AG09309 (cell line): ENCODE results near the gene NXPH4.

ENCODE experiments used
- DNase-seq: peaks from one replicate; pipeline ENCODE4 v3.0.0-alpha.2; 2010; ENCODE audit warnings: low read depth
- H3K4me3 ChIP-seq: 2 replicates; pipeline ENCODE4 v1.5.1; 2011; ENCODE audit warnings: mild to moderate bottlenecking, low read depth, low read length, moderate library complexity; ENCODE audit not compliant: control insufficient read depth
- TF ChIP-seq, protein P1 (sequence below): IDR thresholded peaks from 2 replicates; pipeline ENCODE4 v1.5.1; 2011; ENCODE audit warnings: mild to moderate bottlenecking, low read depth, low read length, inconsistent platforms; ENCODE audit not compliant: insufficient read depth, control insufficient read depth; ENCODE audit errors: missing control alignments

The NXPH4 gene

DNA sequence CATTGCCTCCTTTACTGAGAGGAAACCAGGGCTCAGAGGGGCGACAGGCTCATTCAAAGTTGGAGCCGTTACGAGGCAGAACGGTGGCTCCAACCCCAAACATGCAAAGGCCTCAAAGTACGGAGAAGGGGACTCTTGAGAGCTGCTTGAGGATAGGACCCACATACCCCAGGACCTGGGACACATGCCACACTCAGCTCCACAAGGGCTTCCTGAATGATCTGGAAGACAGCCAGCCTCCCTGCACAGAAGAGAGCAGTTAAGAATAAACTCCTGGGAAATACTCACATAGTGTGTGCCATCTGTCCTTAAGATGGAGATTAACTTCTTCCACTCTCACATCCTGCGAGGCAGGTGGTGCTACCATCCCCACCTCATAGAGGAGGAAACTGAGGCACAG is 26.6 kb upstream of the NXPH4 start:
- DNase-seq: no peak
- TF ChIP-seq, protein P1, sequence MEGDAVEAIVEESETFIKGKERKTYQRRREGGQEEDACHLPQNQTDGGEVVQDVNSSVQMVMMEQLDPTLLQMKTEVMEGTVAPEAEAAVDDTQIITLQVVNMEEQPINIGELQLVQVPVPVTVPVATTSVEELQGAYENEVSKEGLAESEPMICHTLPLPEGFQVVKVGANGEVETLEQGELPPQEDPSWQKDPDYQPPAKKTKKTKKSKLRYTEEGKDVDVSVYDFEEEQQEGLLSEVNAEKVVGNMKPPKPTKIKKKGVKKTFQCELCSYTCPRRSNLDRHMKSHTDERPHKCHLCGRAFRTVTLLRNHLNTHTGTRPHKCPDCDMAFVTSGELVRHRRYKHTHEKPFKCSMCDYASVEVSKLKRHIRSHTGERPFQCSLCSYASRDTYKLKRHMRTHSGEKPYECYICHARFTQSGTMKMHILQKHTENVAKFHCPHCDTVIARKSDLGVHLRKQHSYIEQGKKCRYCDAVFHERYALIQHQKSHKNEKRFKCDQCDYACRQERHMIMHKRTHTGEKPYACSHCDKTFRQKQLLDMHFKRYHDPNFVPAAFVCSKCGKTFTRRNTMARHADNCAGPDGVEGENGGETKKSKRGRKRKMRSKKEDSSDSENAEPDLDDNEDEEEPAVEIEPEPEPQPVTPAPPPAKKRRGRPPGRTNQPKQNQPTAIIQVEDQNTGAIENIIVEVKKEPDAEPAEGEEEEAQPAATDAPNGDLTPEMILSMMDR: no peak
- no peak overlapping the region for H3K4me3 ChIP-seq

GRCh38 chr12:57190821-57191220 is 25.8 kb upstream of the NXPH4 start:
- no peak for DNase-seq
- H3K4me3 ChIP-seq: no peak overlapping the region
- TF ChIP-seq, protein P1: no peak

GRCh38 chr12:57191410-57191809 is 25.2 kb upstream of the NXPH4 start:
- no peak for DNase-seq
- no peak overlapping the region for H3K4me3 ChIP-seq
- TF ChIP-seq, protein P1: no peak

- TF ChIP-seq, protein P1: no peak
- no peak overlapping the region for H3K4me3 ChIP-seq
Observed at GRCh38 chr12:57192920-57193319, 23.7 kb upstream of the NXPH4 start.

GRCh38 chr12:57193706-57194245 is 22.8 kb upstream of the NXPH4 start:
- TF ChIP-seq, protein P1: no peak
- no peak for DNase-seq
- H3K4me3 ChIP-seq: no peak overlapping the region

More at GRCh38 chr12:57192920-57193319, 23.7 kb upstream of the NXPH4 start:
- no peak for DNase-seq

DNA sequence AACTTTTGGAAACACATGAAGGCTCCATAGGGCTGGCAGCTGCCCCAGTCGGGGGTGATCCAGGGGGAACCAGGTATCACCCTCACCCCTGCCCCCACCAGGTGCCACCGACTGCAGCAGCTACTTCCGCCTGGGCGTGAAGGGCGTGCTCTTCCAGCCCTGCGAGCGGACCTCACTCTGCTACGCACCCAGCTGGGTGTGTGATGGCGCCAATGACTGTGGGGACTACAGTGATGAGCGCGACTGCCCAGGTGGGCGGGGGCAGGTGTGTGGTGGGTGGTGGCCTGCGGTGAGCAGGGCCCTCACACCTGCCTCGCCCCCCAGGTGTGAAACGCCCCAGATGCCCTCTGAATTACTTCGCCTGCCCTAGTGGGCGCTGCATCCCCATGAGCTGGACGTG is 22.3 kb upstream of the NXPH4 start:
- DNase-seq: no peak

More for the DNA sequence above, 22.3 kb upstream of the NXPH4 start:
- H3K4me3 ChIP-seq: no peak overlapping the region
- TF ChIP-seq, protein P1: no peak
